Esophagus squamous epithelium (tissue), 4 donors: ENCODE measurements around the gene MAPKAPK3.

Experiments used
- POLR2A ChIP-seq, 4 donors: fragments of 450-650 bp; IDR thresholded peaks; one replicate each; pipeline ENCODE4 v1.6.1; 2017; ENCODE audit warnings: antibody characterized with exemption in 4 of 4, mild to moderate bottlenecking in 4 of 4, moderate library complexity in 3 of 4
- TF ChIP-seq, protein P1 (sequence below), 6 experiments: fragments of 450-650 bp in 4 of 6; fragments of 200-600 bp in 2 of 6; sonication (generic) in 2 of 6; IDR thresholded peaks; one replicate each; pipeline ENCODE4 v1.5.1; 2016 to 2019; ENCODE audit warnings: antibody characterized with exemption in 6 of 6, mild to moderate bottlenecking in 4 of 6, moderate library complexity in 4 of 6

DNA sequence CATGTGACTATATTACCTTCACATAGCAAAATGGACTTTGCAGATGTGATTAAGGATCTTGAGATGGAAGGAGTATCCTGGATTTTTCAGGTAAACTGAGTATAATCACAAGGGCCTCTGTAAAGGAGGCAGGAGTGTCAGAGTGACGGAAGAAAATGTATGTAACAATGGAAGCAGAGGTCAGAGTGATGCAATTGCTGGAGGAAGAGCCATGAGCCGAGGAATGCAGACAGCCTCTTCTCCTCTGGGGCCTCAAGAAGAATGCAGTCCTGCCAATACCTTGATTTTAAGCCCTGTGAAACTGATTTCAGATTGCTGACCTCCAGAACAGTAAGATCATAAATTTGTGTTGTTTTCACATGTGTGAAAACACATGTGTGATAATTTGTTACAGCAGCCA lies 32.6 kb upstream of the MAPKAPK3 start:
- TF ChIP-seq, protein P1, sequence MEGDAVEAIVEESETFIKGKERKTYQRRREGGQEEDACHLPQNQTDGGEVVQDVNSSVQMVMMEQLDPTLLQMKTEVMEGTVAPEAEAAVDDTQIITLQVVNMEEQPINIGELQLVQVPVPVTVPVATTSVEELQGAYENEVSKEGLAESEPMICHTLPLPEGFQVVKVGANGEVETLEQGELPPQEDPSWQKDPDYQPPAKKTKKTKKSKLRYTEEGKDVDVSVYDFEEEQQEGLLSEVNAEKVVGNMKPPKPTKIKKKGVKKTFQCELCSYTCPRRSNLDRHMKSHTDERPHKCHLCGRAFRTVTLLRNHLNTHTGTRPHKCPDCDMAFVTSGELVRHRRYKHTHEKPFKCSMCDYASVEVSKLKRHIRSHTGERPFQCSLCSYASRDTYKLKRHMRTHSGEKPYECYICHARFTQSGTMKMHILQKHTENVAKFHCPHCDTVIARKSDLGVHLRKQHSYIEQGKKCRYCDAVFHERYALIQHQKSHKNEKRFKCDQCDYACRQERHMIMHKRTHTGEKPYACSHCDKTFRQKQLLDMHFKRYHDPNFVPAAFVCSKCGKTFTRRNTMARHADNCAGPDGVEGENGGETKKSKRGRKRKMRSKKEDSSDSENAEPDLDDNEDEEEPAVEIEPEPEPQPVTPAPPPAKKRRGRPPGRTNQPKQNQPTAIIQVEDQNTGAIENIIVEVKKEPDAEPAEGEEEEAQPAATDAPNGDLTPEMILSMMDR (IDR thresholded peaks at IDR 0.05) = no peak
- no peak for TF ChIP-seq POLR2A (IDR thresholded peaks at IDR 0.05)
